GM23338 (cell line): ENCODE data around the gene TNFRSF19. TPM values are rescaled to one million over a fixed set of nuclear protein-coding genes. Genes with fewer than 3 reads are reported as not detected.

Source experiments
- ATAC-seq: fragments of 200-7000 bp; cut with Tn5 transposase; 3 replicates; pipeline ENCODE4 v1.9.1; 2020
- DNase-seq: peaks from one replicate; pipeline ENCODE4 v3.0.0-alpha.2; 2015; ENCODE audit warnings: low spot score
- H2AFZ ChIP-seq: fragments of 200-600 bp; sonication (generic); 2 replicates; pipeline ENCODE4 v1.8.0; 2016; ENCODE audit warnings: antibody characterized with exemption, mild to moderate bottlenecking, moderate library complexity
- H3F3A ChIP-seq: fragments of 200-600 bp; sonication (generic); replicated peaks from 2 replicates; pipeline ENCODE4 v1.8.0; 2017; ENCODE audit warnings: antibody characterized with exemption, mixed run types, low read depth
- H3K27ac ChIP-seq: fragments of 200-600 bp; sonication (generic); 2 replicates; pipeline ENCODE4 v1.6.1; 2016; ENCODE audit warnings: low read depth
- H3K27me3 ChIP-seq: fragments of 200-600 bp; sonication (generic); 2 replicates; pipeline ENCODE4 v1.8.0; 2016; ENCODE audit warnings: mild to moderate bottlenecking, mixed run types, moderate library complexity; ENCODE audit not compliant: insufficient read depth
- H3K36me3 ChIP-seq: fragments of 200-600 bp; sonication (generic); 2 replicates; pipeline ENCODE4 v1.8.0; 2016; ENCODE audit warnings: mild to moderate bottlenecking; ENCODE audit not compliant: insufficient read depth
- H3K4me1 ChIP-seq: fragments of 200-600 bp; sonication (generic); 2 replicates; pipeline ENCODE4 v1.8.0; 2016; ENCODE audit warnings: mild to moderate bottlenecking, moderate library complexity; ENCODE audit not compliant: insufficient read depth
- H3K4me2 ChIP-seq: fragments of 200-600 bp; sonication (generic); 2 replicates; pipeline ENCODE4 v1.7.1; 2017; ENCODE audit warnings: mixed run types
- H3K4me3 ChIP-seq: fragments of 200-600 bp; sonication (generic); 2 replicates; pipeline ENCODE4 v1.6.1; 2016; ENCODE audit warnings: mixed run types
- H3K79me2 ChIP-seq: fragments of 200-600 bp; sonication (generic); replicated peaks from 2 replicates; pipeline ENCODE4 v1.8.0; 2017; ENCODE audit warnings: mild to moderate bottlenecking; ENCODE audit not compliant: insufficient read depth
- H3K9me2 ChIP-seq: fragments of 200-600 bp; sonication (generic); 2 replicates; pipeline ENCODE4 v1.8.0; 2017; ENCODE audit not compliant: insufficient read depth
- H4K20me1 ChIP-seq: fragments of 200-600 bp; sonication (generic); replicated peaks from 2 replicates; pipeline ENCODE4 v1.8.0; 2017; ENCODE audit warnings: mild to moderate bottlenecking; ENCODE audit not compliant: insufficient read depth
- H3K27ac Mint-ChIP-seq: 2 replicates; pipeline ENCODE4 v1.8.0; 2020; ENCODE audit warnings: inconsistent platforms, mild to moderate bottlenecking, moderate library complexity, mixed read lengths
- H3K27me3 Mint-ChIP-seq: 3 replicates; pipeline ENCODE4 v1.8.0; 2022; ENCODE audit warnings: low read depth, mild to moderate bottlenecking, moderate library complexity, mixed read lengths, inconsistent platforms; ENCODE audit not compliant: insufficient read depth, poor library complexity
- H3K36me3 Mint-ChIP-seq: 3 replicates; pipeline ENCODE4 v1.8.0; 2021; ENCODE audit warnings: low read depth, mild to moderate bottlenecking, inconsistent platforms, moderate library complexity, mixed read lengths
- H3K4me1 Mint-ChIP-seq: 3 replicates; pipeline ENCODE4 v1.8.0; 2020; ENCODE audit warnings: mild to moderate bottlenecking, inconsistent platforms, mixed read lengths
- H3K4me3 Mint-ChIP-seq: 3 replicates; pipeline ENCODE4 v1.8.0; 2021; ENCODE audit warnings: moderate library complexity, mild to moderate bottlenecking, inconsistent platforms, mixed read lengths
- H3K9me3 Mint-ChIP-seq: 3 replicates; pipeline ENCODE4 v1.8.0; 2020; ENCODE audit warnings: moderate library complexity, mild to moderate bottlenecking, inconsistent platforms, mixed read lengths
- EZH2phosphoT487 ChIP-seq: fragments of 200-600 bp; sonication (generic); IDR thresholded peaks from one replicate; pipeline ENCODE4 v1.8.1; 2018; ENCODE audit warnings: antibody characterized with exemption; ENCODE audit not compliant: unreplicated experiment
- JUNB ChIP-seq: IDR thresholded peaks from one replicate; pipeline ENCODE4 v1.6.1; 2016; ENCODE audit warnings: antibody characterized with exemption; ENCODE audit not compliant: unreplicated experiment
- NANOG ChIP-seq: IDR thresholded peaks from 2 replicates; pipeline ENCODE4 v1.6.1; 2016; ENCODE audit warnings: antibody characterized with exemption, borderline replicate concordance
- STAT1 ChIP-seq: IDR thresholded peaks from one replicate; pipeline ENCODE4 v1.6.1; 2016; ENCODE audit warnings: antibody characterized with exemption; ENCODE audit not compliant: unreplicated experiment
- ZNF331 ChIP-seq: fragments of 250-450 bp; sonication (Bioruptor Pico); IDR thresholded peaks from 2 replicates; pipeline ENCODE4 v1.5.0; 2020; ENCODE audit warnings: low read depth, mild to moderate bottlenecking, moderate library complexity
- polyA plus RNA-seq: library from polyadenylated mRNA; unstranded; fragments of >200 nt; fragmentation: Nextera tagmentation; extraction: Ambion mirVana; gene quantifications from 2 replicates; pipeline ENCODE4 v1.2.1, GENCODE V29; 2016
- total RNA-seq: library from RNA; depleted of rRNA; stranded (reverse); fragments of >200 nt; shearing (Covaris generic); gene quantifications from 2 replicates; pipeline ENCODE4 v1.2.3, GENCODE V29; 2014
- TF ChIP-seq, protein P1 (sequence below): fragments of 250-450 bp; sonication (Bioruptor Pico); IDR thresholded peaks from 2 replicates; pipeline ENCODE4 v1.5.0; 2020; ENCODE audit warnings: mild to moderate bottlenecking, moderate library complexity
- TF ChIP-seq, protein P2 (sequence below): IDR thresholded peaks from one replicate; pipeline ENCODE4 v1.6.1; 2018; ENCODE audit warnings: antibody characterized with exemption; ENCODE audit not compliant: unreplicated experiment
- TF ChIP-seq, protein P3 (sequence below), 2 experiments: fragments of 200-600 bp in 1 of 2; sonication (generic) in 1 of 2; conservative IDR thresholded peaks; 2 replicates each; pipeline versions ENCODE4 v1.5.1 to v1.6.1; 2016 to 2017; ENCODE audit warnings: antibody characterized with exemption in 2 of 2, low read depth in 2 of 2, mild to moderate bottlenecking in 2 of 2, moderate library complexity in 1 of 2
- TF ChIP-seq, protein P4 (sequence below): IDR thresholded peaks from 2 replicates; pipeline ENCODE4 v1.6.1; 2016; ENCODE audit warnings: antibody characterized with exemption

Gene TNFRSF19
- total and polyA plus RNA-seq, 2 experiments from 2014 or later, result 0.21 to 0.35 TPM

DNA sequence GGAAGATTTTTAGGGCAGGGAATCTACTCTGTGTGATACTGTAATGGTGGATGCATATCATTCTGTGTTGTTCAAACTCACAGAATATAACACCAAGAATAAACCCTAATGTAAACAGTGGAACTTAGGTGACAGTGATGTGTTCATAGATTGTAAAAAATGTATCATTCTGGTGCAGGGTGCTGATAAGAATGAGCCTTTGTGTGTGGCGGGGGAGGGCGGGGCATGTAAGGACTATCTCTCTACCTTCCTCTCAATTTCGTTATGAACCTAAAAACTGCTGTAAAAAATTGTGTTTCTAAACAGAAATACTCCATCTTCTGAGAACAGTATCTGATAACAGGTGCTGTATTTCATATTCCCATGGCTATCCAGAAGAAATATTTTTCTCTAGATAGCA, 35.6 kb downstream of the TNFRSF19 start (continued):
- TF ChIP-seq, protein P1, sequence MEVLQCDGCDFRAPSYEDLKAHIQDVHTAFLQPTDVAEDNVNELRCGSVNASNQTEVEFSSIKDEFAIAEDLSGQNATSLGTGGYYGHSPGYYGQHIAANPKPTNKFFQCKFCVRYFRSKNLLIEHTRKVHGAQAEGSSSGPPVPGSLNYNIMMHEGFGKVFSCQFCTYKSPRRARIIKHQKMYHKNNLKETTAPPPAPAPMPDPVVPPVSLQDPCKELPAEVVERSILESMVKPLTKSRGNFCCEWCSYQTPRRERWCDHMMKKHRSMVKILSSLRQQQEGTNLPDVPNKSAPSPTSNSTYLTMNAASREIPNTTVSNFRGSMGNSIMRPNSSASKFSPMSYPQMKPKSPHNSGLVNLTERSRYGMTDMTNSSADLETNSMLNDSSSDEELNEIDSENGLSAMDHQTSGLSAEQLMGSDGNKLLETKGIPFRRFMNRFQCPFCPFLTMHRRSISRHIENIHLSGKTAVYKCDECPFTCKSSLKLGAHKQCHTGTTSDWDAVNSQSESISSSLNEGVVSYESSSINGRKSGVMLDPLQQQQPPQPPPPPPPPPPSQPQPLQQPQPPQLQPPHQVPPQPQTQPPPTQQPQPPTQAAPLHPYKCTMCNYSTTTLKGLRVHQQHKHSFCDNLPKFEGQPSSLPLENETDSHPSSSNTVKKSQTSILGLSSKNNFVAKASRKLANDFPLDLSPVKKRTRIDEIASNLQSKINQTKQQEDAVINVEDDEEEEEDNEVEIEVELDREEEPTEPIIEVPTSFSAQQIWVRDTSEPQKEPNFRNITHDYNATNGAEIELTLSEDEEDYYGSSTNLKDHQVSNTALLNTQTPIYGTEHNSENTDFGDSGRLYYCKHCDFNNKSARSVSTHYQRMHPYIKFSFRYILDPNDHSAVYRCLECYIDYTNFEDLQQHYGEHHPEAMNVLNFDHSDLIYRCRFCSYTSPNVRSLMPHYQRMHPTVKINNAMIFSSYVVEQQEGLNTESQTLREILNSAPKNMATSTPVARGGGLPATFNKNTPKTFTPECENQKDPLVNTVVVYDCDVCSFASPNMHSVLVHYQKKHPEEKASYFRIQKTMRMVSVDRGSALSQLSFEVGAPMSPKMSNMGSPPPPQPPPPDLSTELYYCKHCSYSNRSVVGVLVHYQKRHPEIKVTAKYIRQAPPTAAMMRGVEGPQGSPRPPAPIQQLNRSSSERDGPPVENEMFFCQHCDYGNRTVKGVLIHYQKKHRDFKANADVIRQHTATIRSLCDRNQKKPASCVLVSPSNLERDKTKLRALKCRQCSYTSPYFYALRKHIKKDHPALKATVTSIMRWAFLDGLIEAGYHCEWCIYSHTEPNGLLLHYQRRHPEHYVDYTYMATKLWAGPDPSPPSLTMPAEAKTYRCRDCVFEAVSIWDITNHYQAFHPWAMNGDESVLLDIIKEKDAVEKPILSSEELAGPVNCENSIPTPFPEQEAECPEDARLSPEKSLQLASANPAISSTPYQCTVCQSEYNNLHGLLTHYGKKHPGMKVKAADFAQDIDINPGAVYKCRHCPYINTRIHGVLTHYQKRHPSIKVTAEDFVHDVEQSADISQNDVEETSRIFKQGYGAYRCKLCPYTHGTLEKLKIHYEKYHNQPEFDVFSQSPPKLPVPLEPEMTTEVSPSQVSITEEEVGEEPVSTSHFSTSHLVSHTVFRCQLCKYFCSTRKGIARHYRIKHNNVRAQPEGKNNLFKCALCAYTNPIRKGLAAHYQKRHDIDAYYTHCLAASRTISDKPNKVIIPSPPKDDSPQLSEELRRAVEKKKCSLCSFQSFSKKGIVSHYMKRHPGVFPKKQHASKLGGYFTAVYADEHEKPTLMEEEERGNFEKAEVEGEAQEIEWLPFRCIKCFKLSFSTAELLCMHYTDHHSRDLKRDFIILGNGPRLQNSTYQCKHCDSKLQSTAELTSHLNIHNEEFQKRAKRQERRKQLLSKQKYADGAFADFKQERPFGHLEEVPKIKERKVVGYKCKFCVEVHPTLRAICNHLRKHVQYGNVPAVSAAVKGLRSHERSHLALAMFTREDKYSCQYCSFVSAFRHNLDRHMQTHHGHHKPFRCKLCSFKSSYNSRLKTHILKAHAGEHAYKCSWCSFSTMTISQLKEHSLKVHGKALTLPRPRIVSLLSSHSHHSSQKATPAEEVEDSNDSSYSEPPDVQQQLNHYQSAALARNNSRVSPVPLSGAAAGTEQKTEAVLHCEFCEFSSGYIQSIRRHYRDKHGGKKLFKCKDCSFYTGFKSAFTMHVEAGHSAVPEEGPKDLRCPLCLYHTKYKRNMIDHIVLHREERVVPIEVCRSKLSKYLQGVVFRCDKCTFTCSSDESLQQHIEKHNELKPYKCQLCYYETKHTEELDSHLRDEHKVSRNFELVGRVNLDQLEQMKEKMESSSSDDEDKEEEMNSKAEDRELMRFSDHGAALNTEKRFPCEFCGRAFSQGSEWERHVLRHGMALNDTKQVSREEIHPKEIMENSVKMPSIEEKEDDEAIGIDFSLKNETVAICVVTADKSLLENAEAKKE (CRISPR knock-in tag), result no peak
- TF ChIP-seq, protein P2, sequence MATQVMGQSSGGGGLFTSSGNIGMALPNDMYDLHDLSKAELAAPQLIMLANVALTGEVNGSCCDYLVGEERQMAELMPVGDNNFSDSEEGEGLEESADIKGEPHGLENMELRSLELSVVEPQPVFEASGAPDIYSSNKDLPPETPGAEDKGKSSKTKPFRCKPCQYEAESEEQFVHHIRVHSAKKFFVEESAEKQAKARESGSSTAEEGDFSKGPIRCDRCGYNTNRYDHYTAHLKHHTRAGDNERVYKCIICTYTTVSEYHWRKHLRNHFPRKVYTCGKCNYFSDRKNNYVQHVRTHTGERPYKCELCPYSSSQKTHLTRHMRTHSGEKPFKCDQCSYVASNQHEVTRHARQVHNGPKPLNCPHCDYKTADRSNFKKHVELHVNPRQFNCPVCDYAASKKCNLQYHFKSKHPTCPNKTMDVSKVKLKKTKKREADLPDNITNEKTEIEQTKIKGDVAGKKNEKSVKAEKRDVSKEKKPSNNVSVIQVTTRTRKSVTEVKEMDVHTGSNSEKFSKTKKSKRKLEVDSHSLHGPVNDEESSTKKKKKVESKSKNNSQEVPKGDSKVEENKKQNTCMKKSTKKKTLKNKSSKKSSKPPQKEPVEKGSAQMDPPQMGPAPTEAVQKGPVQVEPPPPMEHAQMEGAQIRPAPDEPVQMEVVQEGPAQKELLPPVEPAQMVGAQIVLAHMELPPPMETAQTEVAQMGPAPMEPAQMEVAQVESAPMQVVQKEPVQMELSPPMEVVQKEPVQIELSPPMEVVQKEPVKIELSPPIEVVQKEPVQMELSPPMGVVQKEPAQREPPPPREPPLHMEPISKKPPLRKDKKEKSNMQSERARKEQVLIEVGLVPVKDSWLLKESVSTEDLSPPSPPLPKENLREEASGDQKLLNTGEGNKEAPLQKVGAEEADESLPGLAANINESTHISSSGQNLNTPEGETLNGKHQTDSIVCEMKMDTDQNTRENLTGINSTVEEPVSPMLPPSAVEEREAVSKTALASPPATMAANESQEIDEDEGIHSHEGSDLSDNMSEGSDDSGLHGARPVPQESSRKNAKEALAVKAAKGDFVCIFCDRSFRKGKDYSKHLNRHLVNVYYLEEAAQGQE, result no peak

DNA sequence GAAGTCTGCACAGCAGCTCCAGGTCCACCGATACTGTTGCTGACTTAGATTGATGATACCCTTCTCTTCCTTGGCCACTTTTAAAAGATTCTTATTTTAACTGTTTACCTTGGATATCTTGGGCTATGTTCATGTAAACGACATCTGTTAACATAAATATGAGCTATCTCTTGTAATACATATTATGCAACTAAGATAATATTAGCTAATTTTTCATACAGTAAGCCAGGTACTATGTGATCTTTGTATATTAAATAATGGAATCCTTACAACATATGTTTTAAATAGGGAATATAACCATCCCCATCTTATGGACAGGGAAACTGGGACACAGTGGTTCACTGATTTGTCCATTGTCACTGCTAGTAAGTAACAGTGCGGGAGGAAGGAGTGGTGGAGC, 37.9 kb downstream of the TNFRSF19 start:
- H3F3A ChIP-seq, result no peaks in the 10 kb centered on the region
- no peak for DNase-seq
- H3K36me3 Mint-ChIP-seq, result no peaks in the 10 kb centered on the region
- no peak overlapping the region for H2AFZ ChIP-seq
- H3K9me3 Mint-ChIP-seq, result no peaks in the 10 kb centered on the region
- H3K27ac ChIP-seq, result no peak overlapping the region
- no peaks in the 10 kb centered on the region for H3K36me3 ChIP-seq
- H3K79me2 ChIP-seq, result no peaks in the 10 kb centered on the region
- H3K27me3 Mint-ChIP-seq, result no peaks in the 10 kb centered on the region
- no peaks in the 10 kb centered on the region for H3K9me2 ChIP-seq
- peaks cover 16% of the 10 kb centered on the region for H3K4me1 Mint-ChIP-seq
- no peaks in the 10 kb centered on the region for H4K20me1 ChIP-seq
- no peak overlapping the region for H3K27ac Mint-ChIP-seq
- H3K4me2 ChIP-seq, result no peak overlapping the region
- H3K27me3 ChIP-seq, result no peaks in the 10 kb centered on the region
- H3K4me1 ChIP-seq, result peaks cover 14% of the 10 kb centered on the region
- H3K4me3 Mint-ChIP-seq, result no peak overlapping the region
- no peak for ATAC-seq
- H3K4me3 ChIP-seq, result no peak overlapping the region
- TF ChIP-seq ZNF331 (CRISPR knock-in tag) (no peak), STAT1 (no peak), JUNB (no peak), EZH2phosphoT487 (no peak), NANOG (no peak)
- TF ChIP-seq, protein P2, result no peak
- TF ChIP-seq, protein P3, sequence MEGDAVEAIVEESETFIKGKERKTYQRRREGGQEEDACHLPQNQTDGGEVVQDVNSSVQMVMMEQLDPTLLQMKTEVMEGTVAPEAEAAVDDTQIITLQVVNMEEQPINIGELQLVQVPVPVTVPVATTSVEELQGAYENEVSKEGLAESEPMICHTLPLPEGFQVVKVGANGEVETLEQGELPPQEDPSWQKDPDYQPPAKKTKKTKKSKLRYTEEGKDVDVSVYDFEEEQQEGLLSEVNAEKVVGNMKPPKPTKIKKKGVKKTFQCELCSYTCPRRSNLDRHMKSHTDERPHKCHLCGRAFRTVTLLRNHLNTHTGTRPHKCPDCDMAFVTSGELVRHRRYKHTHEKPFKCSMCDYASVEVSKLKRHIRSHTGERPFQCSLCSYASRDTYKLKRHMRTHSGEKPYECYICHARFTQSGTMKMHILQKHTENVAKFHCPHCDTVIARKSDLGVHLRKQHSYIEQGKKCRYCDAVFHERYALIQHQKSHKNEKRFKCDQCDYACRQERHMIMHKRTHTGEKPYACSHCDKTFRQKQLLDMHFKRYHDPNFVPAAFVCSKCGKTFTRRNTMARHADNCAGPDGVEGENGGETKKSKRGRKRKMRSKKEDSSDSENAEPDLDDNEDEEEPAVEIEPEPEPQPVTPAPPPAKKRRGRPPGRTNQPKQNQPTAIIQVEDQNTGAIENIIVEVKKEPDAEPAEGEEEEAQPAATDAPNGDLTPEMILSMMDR (conservative IDR thresholded peaks at IDR 0.05; ENCODE audit: low read depth in 2 of 2), result no peak
- TF ChIP-seq, protein P4, sequence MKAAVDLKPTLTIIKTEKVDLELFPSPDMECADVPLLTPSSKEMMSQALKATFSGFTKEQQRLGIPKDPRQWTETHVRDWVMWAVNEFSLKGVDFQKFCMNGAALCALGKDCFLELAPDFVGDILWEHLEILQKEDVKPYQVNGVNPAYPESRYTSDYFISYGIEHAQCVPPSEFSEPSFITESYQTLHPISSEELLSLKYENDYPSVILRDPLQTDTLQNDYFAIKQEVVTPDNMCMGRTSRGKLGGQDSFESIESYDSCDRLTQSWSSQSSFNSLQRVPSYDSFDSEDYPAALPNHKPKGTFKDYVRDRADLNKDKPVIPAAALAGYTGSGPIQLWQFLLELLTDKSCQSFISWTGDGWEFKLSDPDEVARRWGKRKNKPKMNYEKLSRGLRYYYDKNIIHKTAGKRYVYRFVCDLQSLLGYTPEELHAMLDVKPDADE, result no peak
